Activated CD4-positive, alpha-beta T cell treated with anti-CD3 and anti-CD28 coated beads for 1 hour (primary cell): ENCODE data around the gene CRAMP1.
"Not testable (repeated sequence)": the region's sequence is repeated elsewhere in the genome, so short reads cannot be mapped to it uniquely, and the experiment has no call there.

Experiments used
- DNase-seq: peaks from one replicate; pipeline ENCODE4 v3.0.0-alpha.2; 2020

The CRAMP1 gene, protein sequence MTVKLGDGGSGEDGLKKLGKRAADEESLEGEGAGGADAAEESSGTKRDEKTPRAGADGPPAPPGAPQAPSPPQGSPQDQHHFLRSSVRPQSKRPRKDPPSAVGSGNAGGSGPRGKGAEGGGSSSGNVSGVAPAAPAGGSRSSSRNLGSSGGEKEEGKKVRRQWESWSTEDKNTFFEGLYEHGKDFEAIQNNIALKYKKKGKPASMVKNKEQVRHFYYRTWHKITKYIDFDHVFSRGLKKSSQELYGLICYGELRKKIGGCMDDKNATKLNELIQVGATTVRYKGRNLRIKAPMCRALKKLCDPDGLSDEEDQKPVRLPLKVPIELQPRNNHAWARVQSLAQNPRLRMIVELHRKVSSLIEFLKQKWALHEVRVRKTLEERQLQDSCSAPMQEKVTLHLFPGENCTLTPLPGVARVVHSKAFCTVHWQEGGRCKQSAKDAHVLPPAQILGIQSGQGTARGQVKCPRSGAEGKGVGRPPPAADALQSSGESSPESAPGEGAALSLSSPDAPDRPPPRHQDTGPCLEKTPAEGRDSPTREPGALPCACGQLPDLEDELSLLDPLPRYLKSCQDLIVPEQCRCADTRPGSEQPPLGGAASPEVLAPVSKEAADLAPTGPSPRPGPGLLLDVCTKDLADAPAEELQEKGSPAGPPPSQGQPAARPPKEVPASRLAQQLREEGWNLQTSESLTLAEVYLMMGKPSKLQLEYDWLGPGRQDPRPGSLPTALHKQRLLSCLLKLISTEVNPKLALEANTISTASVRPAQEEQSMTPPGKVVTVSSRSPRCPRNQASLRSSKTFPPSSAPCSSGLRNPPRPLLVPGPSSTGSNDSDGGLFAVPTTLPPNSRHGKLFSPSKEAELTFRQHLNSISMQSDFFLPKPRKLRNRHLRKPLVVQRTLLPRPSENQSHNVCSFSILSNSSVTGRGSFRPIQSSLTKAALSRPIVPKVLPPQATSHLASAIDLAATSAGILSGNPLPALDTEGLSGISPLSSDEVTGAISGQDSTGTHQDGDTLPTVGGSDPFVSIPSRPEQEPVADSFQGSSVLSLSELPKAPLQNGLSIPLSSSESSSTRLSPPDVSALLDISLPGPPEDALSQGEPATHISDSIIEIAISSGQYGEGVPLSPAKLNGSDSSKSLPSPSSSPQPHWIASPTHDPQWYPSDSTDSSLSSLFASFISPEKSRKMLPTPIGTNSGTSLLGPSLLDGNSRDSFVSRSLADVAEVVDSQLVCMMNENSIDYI (N-terminal part only)

DNA sequence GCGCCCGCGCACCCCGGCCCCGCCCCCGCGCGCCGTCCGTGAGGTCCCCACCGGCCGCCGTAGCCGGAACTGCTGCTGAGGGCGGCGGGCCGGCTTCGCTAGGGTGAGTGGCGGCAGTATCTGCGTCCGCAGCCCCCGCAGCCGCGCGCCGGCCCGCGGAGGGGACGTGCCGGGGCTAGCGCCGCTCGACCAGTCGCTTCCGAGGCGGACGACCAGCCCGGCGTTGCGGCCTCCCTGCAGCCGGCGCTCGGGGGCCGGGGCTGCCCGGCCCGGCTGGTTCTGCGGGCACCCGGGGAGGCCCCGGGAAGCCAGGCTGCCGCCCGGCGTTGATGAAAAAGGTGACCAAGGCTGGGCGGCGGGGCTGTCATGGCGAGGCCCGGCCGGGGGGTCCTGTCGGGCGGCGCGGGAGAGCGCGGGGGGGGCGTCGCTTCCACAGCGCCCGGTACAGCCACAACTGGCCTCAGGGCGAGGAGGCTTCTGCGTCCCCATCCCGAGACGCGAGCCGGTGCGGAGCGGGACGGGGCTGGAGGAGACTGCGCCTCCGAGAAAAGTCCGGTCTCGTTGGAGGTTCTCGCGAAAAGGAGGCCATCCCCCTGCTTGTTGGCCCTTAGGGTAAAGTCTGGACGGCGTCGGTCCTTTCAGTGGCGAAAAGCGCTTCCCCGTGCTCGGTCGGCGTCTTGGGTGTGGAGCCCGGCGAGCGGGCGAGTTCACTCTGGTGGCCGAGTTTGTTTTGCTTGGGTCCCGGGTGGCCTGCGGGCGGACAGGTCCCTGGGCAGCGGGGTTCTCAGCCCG is at the start of gene CRAMP1:
CRAMP1 (plus strand) TSS at position 41 of the 792 bp plus-strand sequence. CDS start 2,280 bp downstream, outside the sequence.
- no peak for DNase-seq

DNA sequence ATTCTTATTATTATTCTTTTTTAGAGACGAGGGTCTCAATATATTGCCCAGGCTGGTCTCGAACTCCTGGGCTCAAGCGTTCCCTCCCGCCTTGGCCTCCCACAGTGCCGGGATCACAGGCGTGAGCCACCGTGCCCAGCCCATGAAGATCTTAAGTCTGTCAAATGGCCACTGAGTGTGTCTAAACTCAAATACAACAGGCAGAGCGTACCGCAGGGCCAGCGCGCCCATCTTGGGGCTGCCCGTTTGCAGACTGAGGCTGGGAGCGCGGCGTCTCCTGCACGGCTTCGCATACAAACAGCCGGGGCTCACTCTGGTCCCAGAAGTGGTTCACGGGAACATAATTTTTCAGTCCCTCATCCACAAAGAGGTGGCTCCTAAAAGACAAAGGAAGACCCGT is 48.4 kb upstream of the CRAMP1 start:
- DNase-seq, result no peak

DNA sequence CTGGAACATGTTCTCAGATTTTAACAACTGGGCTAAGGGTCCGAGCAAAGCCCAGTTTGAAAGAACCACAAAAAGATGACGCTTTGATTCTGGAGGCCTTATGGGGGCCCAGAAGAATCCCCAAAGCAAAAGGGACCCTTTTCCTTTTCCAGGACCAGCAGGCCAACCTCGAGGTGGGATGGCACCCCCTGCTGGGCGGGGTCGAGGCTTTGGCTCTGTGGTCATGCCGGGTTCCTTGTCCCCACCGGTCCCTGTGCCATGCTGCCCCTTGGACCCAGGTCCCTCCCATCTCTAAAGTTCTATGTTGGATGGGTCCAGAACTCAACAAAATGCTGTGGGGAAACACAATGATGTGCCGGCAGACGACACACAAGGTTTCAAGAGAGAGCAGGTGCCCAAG is 47.8 kb upstream of the CRAMP1 start:
- DNase-seq, result no peak

DNA sequence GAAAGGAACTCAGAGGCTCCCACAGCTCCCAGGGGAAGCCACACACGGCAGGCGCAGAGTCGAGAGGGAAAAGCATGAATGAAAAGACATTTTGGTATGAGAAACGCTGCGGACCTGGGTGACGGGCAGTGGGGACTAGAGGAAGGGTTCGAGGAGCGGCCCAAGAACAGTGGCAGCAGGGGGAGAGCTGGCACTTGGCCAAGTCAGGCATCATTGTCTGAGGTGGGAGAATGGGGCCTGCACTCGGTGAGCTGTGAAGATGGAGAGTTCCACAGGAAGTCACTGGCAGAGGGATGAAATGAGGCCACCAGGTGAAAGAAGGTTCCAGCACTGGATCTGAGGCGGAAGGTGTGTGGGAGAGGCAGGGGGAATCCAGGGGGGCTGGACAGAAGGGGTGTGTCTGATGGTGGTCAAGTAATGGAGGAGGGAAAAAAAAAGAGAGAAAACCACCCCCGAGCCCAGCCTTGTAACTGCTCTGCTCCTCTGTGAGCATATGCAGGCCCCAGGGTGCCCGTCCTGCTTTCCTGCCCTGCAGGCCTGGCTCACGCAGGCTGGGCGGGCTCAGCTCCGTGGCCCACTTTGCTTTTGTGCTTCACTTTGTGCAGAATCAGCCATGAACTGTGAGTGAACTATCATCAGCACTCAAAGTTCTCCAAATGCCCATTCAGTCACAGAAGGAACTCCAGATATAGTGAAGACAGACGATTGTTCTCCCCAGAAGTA is 46.9 kb upstream of the CRAMP1 start:
- no peak for DNase-seq

DNA sequence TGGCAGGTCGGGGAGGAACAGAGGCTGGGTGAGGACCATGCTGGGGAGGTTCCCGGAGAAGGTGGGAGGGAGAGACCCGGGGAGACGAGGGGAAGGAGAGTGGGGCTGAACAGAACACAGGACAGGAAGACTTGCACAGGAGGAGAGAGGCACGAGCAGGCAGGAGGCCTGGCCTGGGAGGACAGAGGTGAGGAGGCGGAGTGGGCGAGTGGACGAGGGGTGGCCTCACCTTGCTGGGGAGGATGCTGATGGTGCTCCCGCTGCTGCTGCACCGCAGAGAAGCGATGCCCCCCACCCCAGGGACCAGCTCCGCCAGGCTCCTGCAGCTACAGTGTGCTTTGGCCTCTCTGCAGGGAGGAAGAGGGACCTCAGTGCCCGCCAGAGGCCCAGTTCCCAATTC is 44.2 kb upstream of the CRAMP1 start:
- no peak for DNase-seq

DNA sequence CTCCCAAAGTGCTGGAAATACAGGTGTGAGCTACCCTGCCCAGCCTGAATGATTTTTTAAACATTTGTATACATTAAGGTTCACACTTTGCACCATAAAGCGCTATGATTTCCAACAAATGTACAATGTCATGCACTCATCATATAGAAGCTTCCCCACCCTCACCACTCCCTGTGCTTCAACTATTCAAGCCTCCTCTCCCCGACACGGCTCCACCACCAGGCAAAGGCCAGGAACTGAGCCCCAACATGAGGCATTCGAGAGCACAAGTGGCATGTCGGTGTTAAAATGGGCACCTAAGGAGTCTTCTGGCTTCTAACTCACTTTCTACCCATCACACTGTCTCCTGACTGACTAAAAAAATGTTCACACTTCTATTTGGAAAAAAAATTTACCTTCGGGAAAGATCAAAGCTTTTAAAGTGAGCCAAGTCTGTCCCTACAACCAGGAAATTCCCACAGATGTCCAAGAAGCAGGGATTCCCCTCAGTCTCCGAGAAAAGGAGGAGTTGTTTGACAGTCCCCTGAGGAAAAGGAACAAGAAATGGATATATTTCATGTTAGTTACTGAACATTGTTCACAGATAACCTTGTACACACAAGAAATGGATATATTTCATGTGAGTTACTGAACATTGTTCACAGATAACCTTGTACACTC is 41.0 kb upstream of the CRAMP1 start:
- no peak for DNase-seq

DNA sequence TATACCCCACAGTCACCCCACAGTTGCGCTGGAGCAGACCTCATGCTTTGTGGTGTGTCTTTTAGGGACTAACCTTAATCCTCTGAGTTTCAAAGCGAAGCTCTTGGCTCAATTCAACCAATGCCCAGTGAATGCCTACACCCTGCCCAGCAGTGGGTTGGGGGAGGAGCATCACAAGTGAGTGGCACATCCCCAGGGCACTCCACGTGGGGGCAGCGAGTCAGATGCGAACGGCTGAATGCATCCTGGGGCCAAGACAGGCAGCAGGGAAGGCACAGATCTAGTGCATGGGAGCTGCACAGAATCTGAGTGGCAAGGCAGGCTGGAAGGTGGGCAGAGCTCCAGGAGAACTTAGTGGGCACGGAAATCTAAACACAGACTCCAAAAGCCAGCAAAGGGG is 39.5 kb upstream of the CRAMP1 start:
- DNase-seq, result no peak

DNA sequence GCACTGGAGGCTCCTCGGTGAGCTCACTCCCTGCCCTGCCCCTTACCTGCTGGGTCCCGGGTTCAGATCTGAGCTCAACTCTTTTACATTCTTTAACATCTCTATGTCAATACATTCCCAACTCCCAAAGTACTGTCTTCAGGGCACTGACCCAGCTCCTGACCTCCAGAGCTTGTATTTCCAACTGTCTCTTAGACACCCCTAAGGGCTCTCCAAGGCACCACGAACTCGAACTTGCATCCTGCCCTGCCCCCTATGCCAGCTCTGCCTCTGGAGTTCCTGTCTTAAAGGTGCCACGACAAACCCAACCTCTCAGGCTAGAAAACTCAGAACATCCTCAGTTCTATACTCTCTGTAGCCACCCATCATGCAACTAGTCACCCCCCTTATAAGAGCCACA is 38.9 kb upstream of the CRAMP1 start:
- no peak for DNase-seq

DNA sequence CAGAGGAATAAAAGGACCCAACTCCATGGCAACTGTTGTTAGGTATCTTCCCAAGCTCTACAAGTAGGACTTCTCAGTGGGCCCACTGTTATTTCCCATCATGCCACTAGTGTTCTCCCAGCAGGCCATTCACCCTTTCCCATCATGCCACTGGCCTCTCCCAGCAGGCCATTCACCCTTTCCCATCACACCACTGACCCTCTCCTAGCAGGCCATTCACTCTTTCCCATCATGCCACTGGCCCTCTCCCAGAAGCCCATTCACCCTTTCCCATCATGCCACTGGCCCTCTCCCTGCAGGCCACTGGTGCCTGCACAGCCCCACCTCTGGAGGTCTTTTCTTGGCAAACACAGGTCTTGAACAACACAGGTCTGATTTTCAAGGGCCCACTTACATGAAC is 36.6 kb upstream of the CRAMP1 start:
- DNase-seq, result no peak

DNA sequence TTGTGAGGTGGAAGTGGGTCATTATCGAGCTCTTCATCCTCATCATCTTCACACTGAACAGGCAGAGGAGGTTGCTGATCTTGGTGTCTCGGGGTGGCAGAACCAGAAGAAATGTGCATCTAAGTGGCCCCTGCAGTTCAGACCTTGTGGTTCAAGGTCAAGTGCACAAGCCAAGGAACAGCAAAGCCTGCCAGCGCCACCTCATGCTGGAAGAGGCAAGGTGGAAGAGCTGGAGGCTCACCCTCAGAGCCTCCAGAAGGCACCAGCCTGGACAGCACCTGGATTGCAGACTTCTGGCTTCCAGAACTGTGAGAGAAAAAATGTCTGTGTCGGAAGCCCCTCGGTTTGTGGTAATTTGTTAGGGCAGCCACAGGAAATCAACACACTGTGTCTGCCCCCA is 32.9 kb upstream of the CRAMP1 start:
- DNase-seq, result no peak

DNA sequence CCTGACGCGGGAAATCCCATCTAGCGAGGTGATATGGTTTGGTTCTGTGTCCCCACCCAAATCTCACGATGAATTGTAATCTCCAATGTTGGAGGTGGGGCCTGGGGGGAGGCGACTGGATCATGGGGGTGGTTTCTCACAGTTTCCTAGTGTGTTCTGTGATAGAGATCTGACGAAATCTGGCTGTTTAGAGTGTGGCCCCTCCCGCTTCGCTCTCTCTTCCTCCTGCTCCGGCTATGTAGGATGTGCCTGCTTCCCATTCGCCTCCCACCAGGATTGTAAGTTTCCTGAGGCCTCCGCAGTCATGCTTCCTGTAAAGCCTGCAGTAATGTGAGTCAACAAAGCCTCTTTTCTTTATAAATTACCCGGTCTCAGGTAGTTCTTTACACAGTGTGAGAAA is 31.9 kb upstream of the CRAMP1 start:
- DNase-seq, result no peak

DNA sequence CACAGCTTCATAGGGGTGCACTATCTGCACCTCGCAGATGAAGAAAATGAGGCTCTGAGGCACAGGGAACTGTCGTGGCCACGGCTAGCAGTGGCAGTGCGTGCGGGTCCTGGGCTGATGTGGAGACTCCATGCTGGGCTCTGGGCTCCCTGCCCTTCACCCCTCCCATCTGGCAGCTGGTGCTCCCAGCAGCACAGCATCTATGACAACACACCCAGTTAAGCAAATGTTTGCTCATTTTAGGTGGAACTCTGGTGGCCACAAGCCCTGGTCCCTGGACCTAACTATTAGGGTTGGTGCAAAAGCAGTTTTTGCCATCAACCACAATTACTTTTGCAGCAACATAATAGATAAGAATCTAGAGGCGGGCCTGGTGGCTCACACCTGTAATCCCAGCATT is 31.2 kb upstream of the CRAMP1 start:
- no peak for DNase-seq

DNA sequence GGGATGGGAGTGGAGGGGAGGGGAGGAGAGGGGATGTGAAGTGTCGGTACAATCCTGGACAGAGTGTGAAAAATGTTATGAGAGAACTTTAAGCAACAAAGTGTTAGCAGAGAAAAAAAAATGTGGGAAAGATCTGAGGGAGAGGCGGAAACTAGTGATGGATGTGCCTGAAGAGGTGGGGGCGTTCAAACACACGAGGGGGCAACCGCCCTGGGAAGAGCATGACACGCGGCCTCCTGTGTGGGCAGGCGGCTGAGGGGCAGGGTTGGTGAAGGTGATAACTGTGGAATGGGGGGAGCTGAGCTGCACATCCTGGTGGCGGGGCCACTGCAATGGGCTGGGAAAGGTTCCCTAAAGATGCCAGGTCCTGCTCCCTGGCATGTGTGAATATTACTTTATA is 30.4 kb upstream of the CRAMP1 start:
- no peak for DNase-seq

DNA sequence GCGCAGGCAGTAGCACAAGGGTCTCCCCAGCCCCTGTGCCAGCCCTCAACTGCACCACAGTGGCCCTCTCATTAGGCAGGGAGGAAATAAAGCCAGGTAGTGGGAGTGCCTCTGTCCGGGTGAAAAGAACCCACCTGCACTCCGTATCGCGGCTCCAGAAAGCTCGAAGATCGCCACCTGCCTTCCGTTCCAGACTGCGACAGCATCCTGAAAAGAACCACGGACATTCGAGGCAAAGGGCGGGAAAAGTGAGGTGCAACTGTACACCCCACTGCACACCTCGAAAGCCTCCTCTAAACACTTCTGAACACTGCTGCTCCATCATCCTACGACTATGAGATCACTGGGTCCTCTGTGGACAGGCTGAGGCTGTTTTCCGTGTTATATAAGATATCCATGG is 29.0 kb upstream of the CRAMP1 start:
- no peak for DNase-seq

DNA sequence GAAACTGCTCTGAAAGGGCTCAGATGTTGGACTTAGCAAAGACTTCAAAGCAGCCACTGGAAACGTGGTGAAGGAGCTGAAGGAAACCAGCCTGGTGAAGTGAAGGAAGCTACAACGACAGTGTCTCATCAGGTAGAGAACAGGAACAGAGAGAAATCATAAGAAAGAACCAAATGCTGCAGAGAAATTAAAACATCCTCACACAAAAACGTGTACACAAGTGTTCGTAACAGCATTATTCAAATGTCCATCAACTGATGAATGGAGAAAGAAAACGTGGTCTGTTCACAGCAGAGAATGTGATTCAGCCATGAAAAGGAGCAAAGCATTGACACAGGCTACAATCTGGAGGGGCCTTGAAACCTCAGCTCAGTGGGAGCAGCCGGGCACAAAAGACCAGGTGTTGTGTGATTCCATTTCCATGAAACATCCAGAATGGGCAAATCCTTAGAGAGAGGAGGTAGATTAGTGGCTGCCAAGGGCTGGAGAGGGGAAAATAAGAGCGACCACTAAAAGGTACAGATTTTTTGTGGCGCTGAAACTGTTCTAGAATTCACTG is 27.2 kb upstream of the CRAMP1 start:
- no peak for DNase-seq

DNA sequence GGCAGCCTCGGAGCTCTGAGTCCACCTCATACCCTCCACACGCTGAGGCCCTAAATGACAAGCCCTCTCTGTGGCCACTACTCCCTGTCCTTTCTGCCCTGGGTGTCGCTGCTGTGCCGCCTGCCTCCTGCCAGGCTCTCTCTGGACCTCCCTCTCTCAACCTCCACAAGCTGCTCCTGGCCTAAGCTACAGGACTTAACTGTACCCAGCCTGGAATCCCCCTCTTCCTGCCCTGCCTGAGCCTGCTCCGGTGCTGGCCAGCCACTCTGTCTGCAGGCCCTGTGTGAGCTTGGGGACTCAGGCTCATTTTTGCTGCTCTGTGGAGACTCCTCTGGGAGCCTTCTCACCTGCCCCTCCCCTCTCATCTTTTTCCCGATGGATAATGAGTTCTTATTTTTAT is 21.8 kb upstream of the CRAMP1 start:
- no peak for DNase-seq

DNA sequence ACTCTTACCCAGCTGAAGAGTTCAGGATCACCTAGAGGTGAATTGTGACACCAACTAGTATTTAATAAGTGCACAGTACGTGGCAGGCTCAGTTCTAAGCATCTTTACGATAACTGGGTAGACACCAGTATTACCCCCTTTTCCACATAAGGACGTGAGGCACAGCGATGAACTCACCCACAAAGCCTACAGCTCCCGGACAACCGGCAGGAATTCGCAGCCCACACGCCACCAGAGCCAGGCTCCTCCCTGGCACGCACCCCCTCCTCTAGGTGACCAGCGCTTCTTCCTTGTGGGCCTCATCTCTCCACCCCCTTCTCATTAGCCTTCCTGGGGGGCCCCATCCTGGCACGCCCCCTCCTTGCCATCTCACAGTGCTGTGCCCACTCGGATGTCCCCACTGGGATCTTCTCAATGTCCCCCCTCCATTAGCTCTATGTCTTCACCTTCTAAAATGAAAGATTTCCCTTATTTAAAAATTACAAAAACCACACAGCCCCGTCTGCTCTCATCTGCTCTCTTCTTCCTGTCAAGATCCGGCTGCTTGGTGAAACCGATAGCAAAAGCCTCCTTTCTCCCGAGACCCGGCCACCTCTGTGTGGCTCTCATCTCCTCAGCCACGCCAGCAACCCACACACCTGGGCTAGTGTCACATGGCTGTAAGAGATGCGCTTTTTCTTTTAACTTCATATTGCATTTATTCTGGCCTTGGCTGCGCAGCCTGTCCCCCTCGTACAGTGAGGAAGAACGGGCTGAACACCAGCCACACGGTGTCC is 21.0 kb upstream of the CRAMP1 start:
- DNase-seq, result no peak

DNA sequence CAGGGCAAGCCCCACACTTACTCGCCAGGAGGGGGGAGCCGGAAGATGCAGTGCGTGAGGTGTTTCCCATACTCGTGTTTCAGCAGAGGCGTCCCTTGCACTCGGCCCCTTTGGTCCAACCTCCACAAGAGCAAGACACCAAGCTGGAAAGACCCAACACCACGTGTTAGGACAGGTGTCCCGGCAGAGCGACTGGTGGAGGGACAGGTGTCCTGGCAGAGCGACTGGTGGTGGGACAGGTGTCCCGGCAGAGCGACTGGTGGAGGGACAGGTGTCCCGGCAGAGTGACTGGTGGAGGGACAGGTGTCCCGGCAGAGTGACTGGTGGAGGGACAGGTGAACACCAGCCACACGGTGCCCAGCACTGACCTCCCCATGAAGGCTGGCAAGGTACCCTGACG is 19.7 kb upstream of the CRAMP1 start:
- DNase-seq, result no peak

DNA sequence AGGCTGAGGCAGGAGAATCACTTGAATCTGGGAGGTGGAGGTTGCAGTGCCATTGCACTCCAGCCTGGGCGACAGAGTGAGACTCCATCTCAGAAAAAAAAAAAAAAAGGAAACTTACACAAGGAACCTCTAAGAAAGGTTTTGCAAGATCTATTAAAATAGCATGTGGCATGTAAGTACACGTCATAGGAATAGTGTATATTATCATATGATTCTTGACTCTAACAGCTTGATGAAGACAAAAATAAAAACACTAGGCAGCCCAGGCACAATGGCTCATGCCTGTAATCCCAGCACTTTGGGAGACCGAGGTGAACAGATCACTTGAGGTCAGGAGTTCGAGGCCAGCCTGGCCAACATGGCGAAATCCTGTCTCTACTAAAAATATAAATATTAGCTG is 16.6 kb upstream of the CRAMP1 start:
- not testable (repeated sequence) for DNase-seq

DNA sequence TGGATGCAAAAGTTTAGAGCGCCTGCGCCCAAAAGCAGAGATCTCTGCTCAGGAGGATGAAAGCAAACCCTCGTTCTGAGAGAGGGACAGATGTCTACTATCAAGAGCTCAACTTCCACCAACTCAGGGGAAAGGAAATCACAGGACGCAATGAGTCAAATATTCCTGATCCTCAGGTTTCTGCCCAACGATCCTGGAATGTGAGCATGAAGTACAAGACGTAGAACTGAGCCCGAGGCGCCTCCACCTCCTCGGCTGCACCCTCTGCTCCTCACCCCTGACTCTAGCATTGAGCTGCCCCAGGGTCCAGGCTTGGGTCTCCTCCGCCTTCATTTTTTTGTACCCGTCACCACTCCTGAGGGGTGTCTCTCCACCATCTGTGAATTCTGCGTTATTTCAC is 15.6 kb upstream of the CRAMP1 start:
- DNase-seq, result no peak
